ENCODE data around the gene CD84.
A peak's percentile ranks its signal among the peaks of the same experiment; 100 is the strongest.

CD84 gene

GRCh38 chr1:160549665-160550006 is 29.7 kb downstream of the CD84 start:
- no peak overlapping the region for H3K27ac Mint-ChIP-seq

GRCh38 chr1:160548960-160549664 is 30.2 kb downstream of the CD84 start:
- peaks cover 56% of the 10 kb centered on the region for H3K36me3 Mint-ChIP-seq (ENCODE audit: low read depth)
- H3K4me1 Mint-ChIP-seq (ENCODE audit: low read depth): peaks cover 22% of the 10 kb centered on the region
- no peak for DNase-seq
- H3K9me3 Mint-ChIP-seq: no peaks in the 10 kb centered on the region
- H3K27me3 Mint-ChIP-seq: no peaks in the 10 kb centered on the region
- H3K27ac Mint-ChIP-seq: no peak overlapping the region
- no peak overlapping the region for H3K4me3 Mint-ChIP-seq

More at GRCh38 chr1:160549665-160550006, 29.7 kb downstream of the CD84 start:
- H3K27me3 Mint-ChIP-seq: no peaks in the 10 kb centered on the region
- no peak overlapping the region for H3K4me3 Mint-ChIP-seq
- H3K9me3 Mint-ChIP-seq: no peaks in the 10 kb centered on the region
- peaks cover 16% of the 10 kb centered on the region for H3K4me1 Mint-ChIP-seq (ENCODE audit: low read depth)
- H3K36me3 Mint-ChIP-seq (ENCODE audit: low read depth): peaks cover 56% of the 10 kb centered on the region
- no peak for DNase-seq

DNA sequence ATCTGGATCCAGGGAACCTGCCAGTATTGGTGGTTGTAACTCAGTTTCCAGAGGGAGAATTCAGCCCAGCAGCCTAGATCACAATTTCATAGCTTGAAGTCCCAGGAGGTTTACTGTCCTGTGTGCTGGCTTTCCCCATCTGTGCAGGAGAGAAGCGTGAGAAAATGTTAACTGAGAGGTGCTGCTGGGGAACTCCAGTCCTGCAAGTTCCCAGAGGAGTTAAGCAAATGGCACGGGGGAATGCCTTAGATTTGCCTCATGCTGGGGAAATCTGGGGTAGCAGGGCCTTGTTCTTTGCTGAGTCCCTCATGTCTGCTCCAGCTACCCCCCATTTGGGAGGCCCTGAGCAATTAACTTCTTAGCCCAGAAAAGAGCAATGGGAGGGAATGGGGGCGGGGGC is 31.1 kb downstream of the CD84 start:
- Mint-ChIP-seq H3K27me3 (no peaks in the 10 kb centered on the region), H3K9me3 (no peaks in the 10 kb centered on the region), H3K36me3 (ENCODE audit: low read depth) (peaks cover 48% of the 10 kb centered on the region), H3K4me3 (no peak overlapping the region), H3K27ac (no peak overlapping the region), H3K4me1 (ENCODE audit: low read depth) (peaks cover 25% of the 10 kb centered on the region)
- no peak for DNase-seq

DNA sequence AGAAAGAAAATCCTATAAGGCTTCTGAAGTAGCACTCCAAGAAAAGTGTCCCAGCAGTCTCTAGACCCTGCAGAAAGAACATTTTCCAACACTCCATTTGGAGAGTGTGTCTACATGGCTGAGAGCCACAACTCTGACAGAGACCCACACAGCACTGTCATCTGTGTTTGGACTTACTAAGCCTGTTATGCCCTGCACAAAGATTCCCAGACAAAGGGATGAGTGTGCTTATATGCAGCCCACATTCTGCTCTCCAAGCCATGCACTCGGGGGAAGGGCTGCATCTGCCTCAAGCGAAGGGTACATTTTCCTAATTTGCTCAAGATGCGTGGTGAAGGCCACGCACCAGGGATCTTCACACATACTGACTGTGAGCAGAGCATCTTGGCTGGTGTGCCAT is 31.9 kb downstream of the CD84 start:
- Mint-ChIP-seq H3K27ac (no peak overlapping the region), H3K36me3 (ENCODE audit: low read depth) (peaks cover 40% of the 10 kb centered on the region), H3K9me3 (no peaks in the 10 kb centered on the region), H3K4me1 (ENCODE audit: low read depth) (peaks cover 22% of the 10 kb centered on the region), H3K27me3 (no peaks in the 10 kb centered on the region), H3K4me3 (no peak overlapping the region)
- no peak for DNase-seq

DNA sequence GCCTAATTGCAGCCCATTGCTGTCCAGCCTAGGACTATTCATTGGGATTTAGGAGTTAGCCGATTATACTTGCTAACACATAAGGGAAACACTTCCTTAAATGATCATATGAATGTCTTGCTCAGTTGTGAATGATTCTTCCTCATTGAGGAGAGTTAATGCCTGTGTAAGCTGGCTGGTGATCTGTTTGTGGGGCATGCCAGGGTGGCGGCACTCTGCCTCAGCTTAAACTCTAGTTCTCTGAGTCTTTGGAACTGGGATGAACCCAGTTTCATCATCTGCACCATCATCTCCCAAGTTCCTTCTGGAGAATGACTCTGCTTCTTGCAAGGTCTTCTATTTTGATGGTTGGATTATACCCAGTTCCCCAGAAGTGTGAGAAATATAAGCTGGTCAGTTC is 32.4 kb downstream of the CD84 start:
- peaks cover 36% of the 10 kb centered on the region for H3K36me3 Mint-ChIP-seq (ENCODE audit: low read depth)
- no peak overlapping the region for H3K4me3 Mint-ChIP-seq
- H3K4me1 Mint-ChIP-seq (ENCODE audit: low read depth): peaks cover 26% of the 10 kb centered on the region
- no peak for DNase-seq
- no peaks in the 10 kb centered on the region for H3K27me3 Mint-ChIP-seq
- no peak overlapping the region for H3K27ac Mint-ChIP-seq
- H3K9me3 Mint-ChIP-seq: no peaks in the 10 kb centered on the region

- no peak for DNase-seq
- peaks cover 21% of the 10 kb centered on the region for H3K36me3 Mint-ChIP-seq (ENCODE audit: low read depth)
- H3K27me3 Mint-ChIP-seq: no peaks in the 10 kb centered on the region
- H3K4me1 Mint-ChIP-seq (ENCODE audit: low read depth): peaks cover 45% of the 10 kb centered on the region
- H3K27ac Mint-ChIP-seq: peak overlapping the region; percentile 75
- no peak overlapping the region for H3K4me3 Mint-ChIP-seq
- no peaks in the 10 kb centered on the region for H3K9me3 Mint-ChIP-seq
These were observed 34.6 kb downstream of the CD84 start for GRCh38 chr1:160544647-160545046.

DNA sequence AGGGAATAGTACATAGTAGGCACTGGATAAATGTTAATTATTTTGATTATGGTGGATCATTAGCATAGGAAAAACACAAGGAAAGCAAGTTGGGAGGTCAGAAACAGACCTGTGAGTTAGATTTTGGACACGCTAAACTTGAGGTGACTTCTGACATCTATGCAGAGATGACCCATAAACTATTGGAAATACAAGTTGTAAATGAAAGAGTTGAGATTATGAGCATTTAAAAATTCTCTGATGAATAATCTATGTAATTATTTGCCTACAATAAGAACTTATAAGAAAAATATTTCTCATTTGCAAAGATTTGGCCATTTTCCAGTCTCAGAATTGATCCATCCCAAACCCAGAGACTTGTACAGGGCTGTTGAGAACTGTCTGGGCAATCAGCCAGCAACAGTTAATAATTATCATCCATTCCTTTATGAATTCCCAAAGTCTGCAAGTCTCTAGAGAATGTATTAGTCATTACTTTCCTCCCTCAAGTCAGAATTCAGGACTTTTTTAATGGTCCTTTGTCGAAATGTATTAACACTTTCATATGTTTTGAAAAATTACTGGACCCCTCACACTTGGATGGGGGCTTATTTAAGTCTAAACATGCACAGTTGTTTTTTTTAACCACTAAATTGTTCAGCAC is 36.9 kb downstream of the CD84 start:
- Mint-ChIP-seq H3K9me3 (no peaks in the 10 kb centered on the region), H3K27ac (peak overlapping the region; percentile 93), H3K27me3 (no peaks in the 10 kb centered on the region), H3K36me3 (ENCODE audit: low read depth) (peaks cover 10% of the 10 kb centered on the region), H3K4me3 (no peak overlapping the region), H3K4me1 (ENCODE audit: low read depth) (peaks cover 56% of the 10 kb centered on the region)
- no peak for DNase-seq

DNA sequence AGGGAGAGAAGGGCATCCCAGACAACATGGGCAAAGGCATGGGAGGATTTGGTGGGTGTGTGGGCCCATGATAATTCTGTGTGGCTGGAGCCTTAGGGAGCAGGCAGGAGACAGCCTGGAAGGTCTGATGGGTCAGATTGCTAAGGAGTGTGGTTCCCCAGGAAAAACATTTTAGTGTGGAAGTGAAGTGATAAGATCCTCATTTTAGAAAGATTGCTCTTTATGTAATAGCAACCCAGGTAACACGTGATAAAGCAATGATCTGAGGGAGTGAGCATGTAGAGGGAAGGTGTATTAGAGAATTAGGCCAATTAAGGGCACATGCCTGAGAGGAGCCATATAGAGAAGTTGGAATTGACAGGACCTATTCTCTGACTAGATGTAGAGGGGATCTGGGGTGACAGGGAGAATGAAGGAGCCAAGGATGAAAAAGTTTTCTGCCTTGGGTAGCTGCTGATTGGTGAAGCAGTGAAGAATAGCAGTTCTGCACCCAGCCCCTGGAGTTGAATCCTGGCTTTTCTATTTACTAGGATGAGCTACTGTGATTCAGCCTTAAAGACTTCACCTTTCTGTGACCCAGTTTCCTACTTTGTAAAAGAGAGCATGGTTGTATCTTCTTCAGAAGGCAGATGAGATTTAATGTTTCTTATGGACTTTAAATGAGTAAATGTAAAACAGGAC is 37.5 kb downstream of the CD84 start:
- peaks cover 5% of the 10 kb centered on the region for H3K9me3 Mint-ChIP-seq

GRCh38 chr1:160540859-160541233 is 38.5 kb downstream of the CD84 start:
- peaks cover 14% of the 10 kb centered on the region for H3K36me3 Mint-ChIP-seq (ENCODE audit: low read depth)
- no peaks in the 10 kb centered on the region for H3K27me3 Mint-ChIP-seq
- H3K9me3 Mint-ChIP-seq: peaks cover 13% of the 10 kb centered on the region

More for the DNA sequence above, 37.5 kb downstream of the CD84 start:
- no peaks in the 10 kb centered on the region for H3K27me3 Mint-ChIP-seq
- no peak overlapping the region for H3K4me3 Mint-ChIP-seq
- peaks cover 60% of the 10 kb centered on the region for H3K4me1 Mint-ChIP-seq (ENCODE audit: low read depth)
- DNase-seq: no peak
- peak overlapping the region; percentile 93 for H3K27ac Mint-ChIP-seq
- H3K36me3 Mint-ChIP-seq (ENCODE audit: low read depth): peaks cover 9% of the 10 kb centered on the region

GRCh38 chr1:160539990-160540858 is 39.1 kb downstream of the CD84 start:
- H3K27ac Mint-ChIP-seq: peak overlapping the region; percentile 93
- no peaks in the 10 kb centered on the region for H3K27me3 Mint-ChIP-seq
- peaks cover 18% of the 10 kb centered on the region for H3K9me3 Mint-ChIP-seq
- H3K36me3 Mint-ChIP-seq (ENCODE audit: low read depth): peaks cover 16% of the 10 kb centered on the region
- peak overlapping the region; percentile 51 for H3K4me3 Mint-ChIP-seq
- no peak for DNase-seq
- peaks cover 67% of the 10 kb centered on the region for H3K4me1 Mint-ChIP-seq (ENCODE audit: low read depth)

More at GRCh38 chr1:160540859-160541233, 38.5 kb downstream of the CD84 start:
- DNase-seq: no peak
- H3K27ac Mint-ChIP-seq: peak overlapping the region; percentile 93
- H3K4me3 Mint-ChIP-seq: peak overlapping the region; percentile 51
- H3K4me1 Mint-ChIP-seq (ENCODE audit: low read depth): peaks cover 68% of the 10 kb centered on the region

- DNase-seq: no peak
- H3K4me1 Mint-ChIP-seq (ENCODE audit: low read depth): peaks cover 61% of the 10 kb centered on the region
- H3K4me3 Mint-ChIP-seq: peak overlapping the region; percentile 51
- H3K27me3 Mint-ChIP-seq: no peaks in the 10 kb centered on the region
- H3K27ac Mint-ChIP-seq: peak overlapping the region; percentile 93
- H3K9me3 Mint-ChIP-seq: peaks cover 21% of the 10 kb centered on the region
- peaks cover 16% of the 10 kb centered on the region for H3K36me3 Mint-ChIP-seq (ENCODE audit: low read depth)
These were observed 39.7 kb downstream of the CD84 start for GRCh38 chr1:160539684-160539989.

GRCh38 chr1:160538985-160539651 is 40.2 kb downstream of the CD84 start:
- Mint-ChIP-seq H3K9me3 (peaks cover 21% of the 10 kb centered on the region), H3K4me3 (no peak overlapping the region), H3K27me3 (no peaks in the 10 kb centered on the region), H3K4me1 (ENCODE audit: low read depth) (peaks cover 56% of the 10 kb centered on the region), H3K36me3 (ENCODE audit: low read depth) (peaks cover 16% of the 10 kb centered on the region), H3K27ac (peak overlapping the region; percentile 93)
- DNase-seq: no peak

DNA sequence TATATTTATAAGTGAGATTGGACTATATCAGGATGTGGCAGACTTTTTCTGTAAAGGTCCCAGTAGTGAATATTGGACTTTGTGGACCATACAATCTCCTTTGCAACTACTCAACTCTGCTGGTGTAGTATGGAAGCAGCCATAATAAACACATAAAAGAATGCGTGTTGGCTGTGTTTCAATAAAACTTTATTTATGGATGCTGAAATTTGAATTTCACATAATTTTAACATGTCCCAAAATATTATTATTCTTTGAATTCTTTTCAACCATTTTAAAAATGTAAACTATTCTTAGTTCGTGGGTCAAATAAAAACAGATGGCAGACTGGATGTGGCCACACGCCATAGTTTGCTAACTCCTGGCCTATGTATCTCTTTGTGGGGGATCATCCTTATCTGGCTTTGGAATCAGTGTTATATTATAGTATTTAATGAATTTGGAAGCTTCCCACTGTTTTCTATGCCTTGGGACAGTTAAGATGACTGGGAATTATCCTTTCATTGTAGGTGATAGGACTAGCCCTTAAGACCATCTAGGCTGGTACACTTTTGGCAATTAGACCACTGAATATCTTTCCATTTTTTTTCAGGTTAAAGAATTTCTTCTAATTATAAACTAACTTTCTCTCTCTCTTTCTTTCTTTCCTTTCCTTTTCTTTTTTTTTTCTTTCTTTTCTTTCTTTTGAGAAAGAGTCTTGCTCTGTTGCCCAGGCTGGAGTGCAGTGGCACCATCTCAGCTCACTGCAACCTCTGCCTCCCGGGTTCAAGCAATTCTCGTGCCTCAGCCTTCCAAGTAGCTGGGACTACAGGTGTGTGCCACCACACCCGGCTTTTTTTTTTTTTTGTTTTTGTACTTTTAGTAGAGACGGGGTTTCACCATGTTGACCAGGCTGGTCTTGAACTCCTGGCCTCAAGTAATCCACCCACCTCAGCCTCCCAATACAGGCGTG is 41.3 kb downstream of the CD84 start:
- Mint-ChIP-seq H3K4me1 (ENCODE audit: low read depth) (peaks cover 52% of the 10 kb centered on the region), H3K4me3 (no peak overlapping the region), H3K36me3 (ENCODE audit: low read depth) (peaks cover 16% of the 10 kb centered on the region), H3K27me3 (no peaks in the 10 kb centered on the region), H3K27ac (no peak overlapping the region), H3K9me3 (peaks cover 26% of the 10 kb centered on the region)
- DNase-seq: no peak
